CD8-positive, alpha-beta memory T cell (primary cell): ENCODE results near the gene SUMO2. TPM values are rescaled to one million over a fixed set of nuclear protein-coding genes. Genes with fewer than 3 reads are reported as not detected.

Experiments used
- CTCF ChIA-PET: fragments of 350-600 bp; sonication (Branson Sonifier 250); formaldehyde crosslinking; loops from one replicate; lab custom pipeline; 2021; ENCODE audit warnings: antibody characterized with exemption; lab: Charles Lee
- POLR2A ChIA-PET: fragments of 350-600 bp; sonication (Branson Sonifier 250); formaldehyde crosslinking; loops from one replicate; lab custom pipeline; 2021; ENCODE audit warnings: antibody characterized with exemption; lab: Charles Lee
- DNase-seq, 5 donors: peaks; one replicate each; pipeline versions ENCODE4 v3.0.0 to v3.0.0-alpha.2; 2020 to 2022; ENCODE audit warnings: mixed read lengths in 1 of 5
- H3K27ac ChIP-seq: one replicate; pipeline ENCODE4 v1.7.0; 2013; ENCODE audit warnings: low read depth, mild to moderate bottlenecking, low read length, moderate library complexity
- H3K27me3 ChIP-seq: 2 replicates; pipeline ENCODE4 v1.7.0; 2013; ENCODE audit warnings: low read length, mild to moderate bottlenecking; ENCODE audit not compliant: insufficient read depth, poor library complexity, severe bottlenecking
- H3K36me3 ChIP-seq: 2 replicates; pipeline ENCODE4 v1.7.0; 2013; ENCODE audit warnings: mild to moderate bottlenecking, low read length, moderate library complexity; ENCODE audit not compliant: insufficient read depth
- H3K4me1 ChIP-seq: 2 replicates; pipeline ENCODE4 v1.7.0; 2013; ENCODE audit warnings: mild to moderate bottlenecking, low read length, moderate library complexity; ENCODE audit not compliant: insufficient read depth
- H3K4me3 ChIP-seq: 2 replicates; pipeline ENCODE4 v1.7.0; 2013; ENCODE audit warnings: mild to moderate bottlenecking, low read length
- H3K9me3 ChIP-seq: 2 replicates; pipeline ENCODE4 v1.7.0; 2013; ENCODE audit warnings: mild to moderate bottlenecking, low read length
- H3K27ac Mint-ChIP-seq, 8 donors: one replicate each; pipeline ENCODE4 v1.8.0; 2020 to 2021; ENCODE audit warnings: mixed read lengths in 8 of 8, mild to moderate bottlenecking in 6 of 8, inconsistent platforms in 3 of 8, moderate library complexity in 3 of 8
- H3K27me3 Mint-ChIP-seq, 2 donors: one replicate each; pipeline ENCODE4 v1.8.0; 2020 to 2021; ENCODE audit warnings: mixed read lengths in 2 of 2, mild to moderate bottlenecking in 1 of 2, moderate library complexity in 1 of 2
- H3K36me3 Mint-ChIP-seq, 3 donors: one replicate each; pipeline ENCODE4 v1.8.0; 2020 to 2021; ENCODE audit warnings: mixed read lengths in 3 of 3, inconsistent platforms in 1 of 3, mild to moderate bottlenecking in 1 of 3
- H3K4me1 Mint-ChIP-seq, 3 donors: one replicate each; pipeline ENCODE4 v1.8.0; 2020 to 2021; ENCODE audit warnings: mixed read lengths in 3 of 3, inconsistent platforms in 1 of 3, mild to moderate bottlenecking in 1 of 3
- H3K4me3 Mint-ChIP-seq, 7 donors: one replicate each; pipeline ENCODE4 v1.8.0; 2020 to 2021; ENCODE audit warnings: mixed read lengths in 7 of 7, mild to moderate bottlenecking in 6 of 7, moderate library complexity in 4 of 7, inconsistent platforms in 2 of 7
- H3K9me3 Mint-ChIP-seq, 5 donors: one replicate each; pipeline ENCODE4 v1.8.0; 2020 to 2022; ENCODE audit warnings: mixed read lengths in 5 of 5, mild to moderate bottlenecking in 3 of 5, moderate library complexity in 2 of 5, inconsistent platforms in 1 of 5
- polyA plus RNA-seq: library from polyadenylated mRNA; unstranded; fragments of 300-500 nt; fragmentation: Illumina TruSeq; gene quantifications from one replicate; pipeline ENCODE4 v1.2.3, GENCODE V29; 2021
- total RNA-seq, 2 experiments: library from RNA; stranded (reverse); gene quantifications; one replicate each; pipeline ENCODE4 v1.2.3, GENCODE V29; 2021

The SUMO2 gene
- total RNA-seq (100 to 1,000 TPM; 653 to 687 TPM), polyA plus RNA-seq (405 TPM)

DNA sequence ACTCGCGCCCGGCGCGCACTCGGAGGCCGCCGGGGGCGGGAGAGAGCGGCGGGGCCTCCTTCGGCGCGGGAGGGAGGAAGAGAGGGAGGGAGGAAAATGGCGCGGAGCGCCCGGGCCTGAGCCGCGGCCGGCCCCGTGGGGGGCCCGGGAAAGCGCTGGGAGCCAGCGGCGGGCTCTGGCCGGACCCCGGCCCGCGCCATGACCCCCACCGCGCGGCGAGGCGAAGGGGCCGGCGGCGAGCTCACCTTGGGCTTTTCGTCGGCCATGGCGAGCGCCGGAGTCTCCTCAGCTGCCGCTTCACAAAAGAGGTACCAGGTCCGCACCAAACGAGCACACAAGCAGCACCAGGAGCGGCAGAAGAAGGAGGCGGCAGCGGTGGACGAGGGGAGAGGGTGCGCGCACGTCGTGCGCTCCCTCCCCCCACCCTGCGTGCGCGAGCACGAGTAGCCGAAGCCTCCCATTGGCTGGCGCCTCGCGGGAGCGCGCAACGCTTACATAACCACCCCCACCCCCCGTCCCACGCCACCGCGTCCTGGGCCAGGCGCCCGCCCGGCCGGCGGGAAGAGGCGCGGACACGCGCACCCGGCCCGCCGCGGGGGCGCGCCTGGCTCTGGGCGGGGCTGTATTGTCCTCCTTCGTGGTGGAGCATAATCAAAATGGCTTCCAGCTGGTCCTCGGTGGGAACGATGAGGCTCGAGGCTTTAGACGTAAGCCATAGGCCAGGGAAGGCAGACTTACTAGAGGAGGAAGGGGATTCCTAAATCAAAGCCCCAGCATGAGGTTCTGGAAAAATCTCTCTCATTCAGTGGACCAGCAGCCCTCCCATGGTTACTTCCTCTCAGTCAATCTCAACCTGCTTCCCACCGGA, at the start of gene SUMO2:
SUMO2 (minus strand) TSS at position 391 of the 868 bp plus-strand sequence; CDS start at position 266, 125 bp downstream.
- peaks cover 0 to 32% (median 0%) of the 10 kb centered on the region in 3 donors for H3K36me3 Mint-ChIP-seq
- ChIA-PET CTCF (interaction anchor here (0.7 to 1.9 kb wide), 7 partner anchors 12 to 171 kb away, joined by 3 to 10 read pairs (median 4); partner anchors contain the start of gene MIF4GD), POLR2A (interaction anchor here (0.6 to 1.9 kb wide), 8 partner anchors 50 to 682 kb away, joined by 3 to 7 read pairs (median 6); partner anchors contain the start of genes ARMC7, ATP5PD, GRB2 and KCTD2)
- H3K27ac Mint-ChIP-seq: peak within 1 kb of the TSS; percentile 93 to 97 (median 96)
- peak within 1 kb of the TSS; percentile 85 for H3K27ac ChIP-seq
- H3K36me3 ChIP-seq: no peaks in the 10 kb centered on the region
- H3K4me1 ChIP-seq: peaks cover 33% of the 10 kb centered on the region
- no peaks in the 10 kb centered on the region for H3K9me3 ChIP-seq
- peaks cover 0 to 3% of the 10 kb centered on the region in 2 donors for H3K27me3 Mint-ChIP-seq
- peak; percentile 93 to 97 (median 94) for DNase-seq
- no peaks in the 10 kb centered on the region for H3K27me3 ChIP-seq
- peaks cover 0 to 2% (median 0%) of the 10 kb centered on the region in 5 donors for H3K9me3 Mint-ChIP-seq
- H3K4me1 Mint-ChIP-seq: peaks cover 27 to 51% (median 45%) of the 10 kb centered on the region in 3 donors
- H3K4me3 Mint-ChIP-seq: peak within 1 kb of the TSS; percentile 88 to 97 (median 91)
- H3K4me3 ChIP-seq: peak within 1 kb of the TSS; percentile 91

DNA sequence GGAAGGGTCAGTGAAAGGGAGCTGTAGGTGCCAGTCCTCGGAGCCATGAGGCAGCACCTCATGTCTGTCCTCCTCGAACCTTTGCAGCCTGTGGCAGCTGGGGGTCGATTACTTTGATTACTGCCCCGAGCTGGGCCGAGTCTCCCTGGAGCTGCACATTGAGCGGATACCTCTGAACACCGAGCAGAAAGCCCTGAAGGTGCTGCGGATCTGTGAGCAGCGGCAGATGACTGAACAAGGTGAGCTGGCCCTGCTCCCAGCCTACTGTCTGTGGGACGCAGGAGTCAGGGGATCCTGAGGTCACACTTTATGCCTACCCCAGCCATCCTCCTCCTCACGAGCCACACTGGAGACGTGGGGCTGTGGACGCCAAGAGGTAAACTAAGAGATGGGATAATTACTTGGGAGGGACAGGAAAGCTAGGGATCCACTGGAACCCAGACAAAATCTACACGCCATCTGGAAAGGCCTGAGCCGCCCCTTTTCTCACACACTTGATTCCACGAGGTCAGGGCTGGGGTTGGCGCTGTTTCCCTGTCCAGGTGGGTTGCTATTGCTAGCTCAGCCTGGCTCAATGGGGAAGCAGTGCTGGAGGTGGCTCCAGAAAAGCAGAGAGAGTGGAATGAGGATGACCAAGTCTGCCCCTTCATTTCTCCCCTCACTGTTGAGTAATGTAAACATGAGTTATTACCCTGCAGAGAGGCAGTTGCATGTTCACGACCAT, 49.1 kb upstream of the SUMO2 start:
- Histone ChIP-seq H3K4me3 (no peak overlapping the region), H3K27ac (no peak overlapping the region), H3K27me3 (no peaks in the 10 kb centered on the region), H3K4me1 (no peaks in the 10 kb centered on the region), H3K36me3 (peaks cover 58% of the 10 kb centered on the region), H3K9me3 (no peaks in the 10 kb centered on the region)
- Mint-ChIP-seq H3K27ac (peak overlapping the region in 2 of 8 donors; percentile 3 to 36), H3K4me1 (no peaks in the 10 kb centered on the region), H3K27me3 (no peaks in the 10 kb centered on the region), H3K36me3 (peaks cover 0 to 82% (median 11%) of the 10 kb centered on the region in 3 donors), H3K9me3 (no peaks in the 10 kb centered on the region), H3K4me3 (no peak overlapping the region)
- no peak for DNase-seq
- POLR2A ChIA-PET: no interaction called here
- CTCF ChIA-PET: interaction anchor here (1.0 to 1.3 kb wide), 2 partner anchors 10 to 118 kb away, joined by 4 read pairs; no protein-coding TSS in a partner anchor

DNA sequence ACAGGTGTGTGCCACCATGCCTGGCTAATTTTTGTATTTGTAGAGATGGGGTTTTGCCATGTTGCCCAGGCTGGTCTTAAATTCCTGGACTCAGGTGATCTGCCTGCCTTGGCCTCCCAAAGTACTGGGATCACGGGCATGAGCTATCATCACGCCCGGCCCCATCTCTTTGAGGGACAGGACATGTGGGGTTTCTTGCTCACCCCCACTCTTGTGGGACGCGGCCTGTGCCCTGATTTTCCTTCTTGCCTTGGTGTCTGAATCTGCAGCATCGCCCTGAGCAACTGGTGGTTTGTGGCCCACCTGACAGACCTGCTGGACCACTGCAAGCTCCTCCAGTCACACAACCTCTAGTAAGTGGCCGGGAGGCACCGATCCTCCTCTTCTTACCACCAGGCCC, 48.3 kb upstream of the SUMO2 start:
- peak overlapping the region in 1 of 8 donors; percentile 35 for H3K27ac Mint-ChIP-seq
- POLR2A ChIA-PET: no interaction called here
- peaks cover 59% of the 10 kb centered on the region for H3K36me3 ChIP-seq

DNA sequence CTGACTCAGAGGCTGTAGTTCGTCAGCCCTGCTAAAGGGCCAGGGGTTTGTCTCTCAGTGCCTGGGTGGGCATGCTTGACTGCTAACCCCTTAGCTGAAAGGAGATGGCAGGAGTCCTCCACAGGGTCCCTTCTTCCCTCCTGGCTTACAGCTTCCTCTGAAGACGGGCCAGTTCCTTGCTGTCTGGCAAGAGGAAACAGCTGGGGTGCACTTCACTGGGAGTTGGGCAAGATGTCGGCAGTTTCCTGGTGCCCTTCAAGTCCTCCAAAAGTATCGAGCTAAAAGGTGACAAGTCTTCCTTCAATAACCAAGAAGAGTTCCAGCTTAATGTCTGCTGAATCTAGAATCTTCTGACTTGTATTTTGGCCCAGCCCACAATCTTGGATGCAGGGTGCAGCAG, 46.1 kb upstream of the SUMO2 start:
- Histone ChIP-seq H3K27me3 (no peaks in the 10 kb centered on the region), H3K36me3 (peaks cover 61% of the 10 kb centered on the region), H3K27ac (no peak overlapping the region), H3K4me1 (no peaks in the 10 kb centered on the region), H3K4me3 (no peak overlapping the region), H3K9me3 (no peaks in the 10 kb centered on the region)
- Mint-ChIP-seq H3K36me3 (peaks cover 0 to 81% (median 7%) of the 10 kb centered on the region in 3 donors), H3K27ac (no peak overlapping the region), H3K27me3 (no peaks in the 10 kb centered on the region), H3K4me3 (no peak overlapping the region), H3K4me1 (no peaks in the 10 kb centered on the region), H3K9me3 (no peaks in the 10 kb centered on the region)
- POLR2A ChIA-PET: interaction anchor here (1.1 kb wide), 1 partner anchor 13 kb away, joined by 3 read pairs; no protein-coding TSS in a partner anchor
- DNase-seq: no peak
- CTCF ChIA-PET: interaction anchor here (0.8 to 1.6 kb wide), 3 partner anchors 9 to 268 kb away, joined by 3 to 5 read pairs (median 4); no protein-coding TSS in a partner anchor

More for the DNA sequence above, 48.3 kb upstream of the SUMO2 start:
- Mint-ChIP-seq H3K9me3 (no peaks in the 10 kb centered on the region), H3K27me3 (no peaks in the 10 kb centered on the region), H3K4me3 (no peak overlapping the region), H3K36me3 (peaks cover 0 to 82% (median 8%) of the 10 kb centered on the region in 3 donors), H3K4me1 (no peaks in the 10 kb centered on the region)
- no peak overlapping the region for H3K27ac ChIP-seq
- H3K4me1 ChIP-seq: no peaks in the 10 kb centered on the region
- H3K27me3 ChIP-seq: no peaks in the 10 kb centered on the region
- no peak overlapping the region for H3K4me3 ChIP-seq
- CTCF ChIA-PET: interaction anchor here (1.0 to 1.5 kb wide), 4 partner anchors 9 to 117 kb away, joined by 3 to 4 read pairs (median 4); no protein-coding TSS in a partner anchor
- no peaks in the 10 kb centered on the region for H3K9me3 ChIP-seq
- DNase-seq: no peak

DNA sequence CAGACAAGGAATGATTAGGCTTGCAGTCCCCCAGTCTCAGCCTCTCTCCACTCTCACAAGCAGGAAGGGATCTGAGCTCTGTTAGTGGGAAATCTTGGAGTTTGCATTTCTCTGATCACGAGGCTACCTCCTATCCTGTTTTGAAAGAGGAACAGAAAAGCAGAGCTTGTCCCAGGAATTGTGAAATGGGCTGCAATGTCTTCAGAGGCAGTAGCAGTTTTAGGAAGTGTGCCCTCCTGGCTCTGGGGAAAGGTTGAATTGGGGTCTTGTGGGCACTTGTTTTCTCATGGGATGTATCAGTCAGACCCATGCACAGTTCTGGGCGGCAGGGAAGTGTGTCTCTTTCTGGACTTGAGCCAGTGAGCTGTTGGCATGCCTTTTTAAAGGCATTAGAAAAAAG, 45.5 kb upstream of the SUMO2 start:
- Histone ChIP-seq H3K36me3 (peaks cover 61% of the 10 kb centered on the region), H3K9me3 (no peaks in the 10 kb centered on the region), H3K27me3 (no peaks in the 10 kb centered on the region), H3K27ac (no peak overlapping the region), H3K4me1 (no peaks in the 10 kb centered on the region), H3K4me3 (no peak overlapping the region)
- DNase-seq: no peak
- peak overlapping the region in 3 of 8 donors; percentile 18 to 91 (median 69) for H3K27ac Mint-ChIP-seq
- POLR2A ChIA-PET: no interaction called here
- CTCF ChIA-PET: interaction anchor here (0.8 kb wide), 1 partner anchor 27 kb away, joined by 3 read pairs; no protein-coding TSS in a partner anchor
- no peak overlapping the region for H3K4me3 Mint-ChIP-seq
- no peaks in the 10 kb centered on the region for H3K27me3 Mint-ChIP-seq
- no peaks in the 10 kb centered on the region for H3K9me3 Mint-ChIP-seq
- H3K36me3 Mint-ChIP-seq: peaks cover 0 to 83% (median 7%) of the 10 kb centered on the region in 3 donors
- no peaks in the 10 kb centered on the region for H3K4me1 Mint-ChIP-seq

DNA sequence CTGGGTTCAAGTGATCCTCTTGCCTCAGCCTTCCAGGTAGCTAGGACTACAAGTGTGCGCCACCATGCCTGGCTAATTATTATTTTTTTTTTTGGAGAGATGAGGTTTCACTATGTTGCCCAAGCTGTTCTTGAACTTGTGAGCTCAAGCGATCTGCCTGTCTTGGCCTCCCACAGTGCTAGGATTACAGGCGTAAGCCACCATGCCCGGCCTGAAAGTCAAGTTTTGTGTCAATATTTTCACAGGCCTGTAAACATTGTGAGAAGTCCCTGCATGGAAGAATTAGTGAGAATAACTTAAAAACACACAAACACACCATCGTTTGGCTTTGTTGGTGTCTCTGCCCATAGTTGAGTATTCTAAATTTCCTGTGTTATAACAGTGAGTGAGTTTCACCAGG, 45.0 kb upstream of the SUMO2 start:
- POLR2A ChIA-PET: interaction anchor here (0.7 kb wide), 1 partner anchor 291 kb away, joined by 3 read pairs; no protein-coding TSS in a partner anchor
- Mint-ChIP-seq H3K36me3 (peaks cover 0 to 81% (median 7%) of the 10 kb centered on the region in 3 donors), H3K27ac (no peak overlapping the region)

DNA sequence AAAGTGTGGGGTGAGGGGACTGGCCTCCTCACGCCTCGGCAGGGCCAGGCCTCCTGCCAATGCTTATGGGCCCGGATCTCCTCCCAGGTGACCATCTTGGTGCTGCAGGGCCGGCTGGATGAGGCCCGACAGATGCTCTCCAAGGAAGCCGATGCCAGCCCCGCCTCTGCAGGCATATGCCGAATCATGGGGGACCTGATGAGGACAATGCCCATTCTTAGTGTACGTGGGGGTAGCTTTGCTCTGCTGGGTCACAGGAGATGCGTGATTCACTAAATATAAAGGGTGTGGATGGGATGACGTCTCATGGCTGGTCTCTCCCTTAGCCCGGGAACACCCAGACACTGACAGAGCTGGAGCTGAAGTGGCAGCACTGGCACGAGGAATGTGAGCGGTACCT, 42.3 kb upstream of the SUMO2 start:
- peaks cover 0 to 4% (median 0%) of the 10 kb centered on the region in 3 donors for H3K4me1 Mint-ChIP-seq
- no peaks in the 10 kb centered on the region for H3K9me3 ChIP-seq
- H3K27ac Mint-ChIP-seq: peak overlapping the region in 1 of 8 donors; percentile 88
- ChIA-PET CTCF (interaction anchor here (1.1 kb wide), 1 partner anchor 53 kb away, joined by 3 read pairs; no protein-coding TSS in a partner anchor), POLR2A (no interaction called here)
- H3K9me3 Mint-ChIP-seq: no peaks in the 10 kb centered on the region
- H3K27me3 ChIP-seq: no peaks in the 10 kb centered on the region
- H3K27ac ChIP-seq: no peak overlapping the region
- no peak overlapping the region for H3K4me3 ChIP-seq
- H3K4me3 Mint-ChIP-seq: no peak overlapping the region
- H3K4me1 ChIP-seq: no peaks in the 10 kb centered on the region
- no peaks in the 10 kb centered on the region for H3K27me3 Mint-ChIP-seq
- peaks cover 48% of the 10 kb centered on the region for H3K36me3 ChIP-seq
- peaks cover 5 to 73% (median 7%) of the 10 kb centered on the region in 3 donors for H3K36me3 Mint-ChIP-seq
- DNase-seq: no peak

More for the DNA sequence above, 45.0 kb upstream of the SUMO2 start:
- H3K36me3 ChIP-seq: peaks cover 58% of the 10 kb centered on the region
- DNase-seq: no peak
- H3K4me1 Mint-ChIP-seq: no peaks in the 10 kb centered on the region
- H3K27me3 ChIP-seq: no peaks in the 10 kb centered on the region
- H3K4me3 ChIP-seq: no peak overlapping the region
- no peak overlapping the region for H3K4me3 Mint-ChIP-seq
- no peak overlapping the region for H3K27ac ChIP-seq
- H3K9me3 Mint-ChIP-seq: no peaks in the 10 kb centered on the region
- CTCF ChIA-PET: no interaction called here
- no peaks in the 10 kb centered on the region for H3K27me3 Mint-ChIP-seq
- H3K4me1 ChIP-seq: no peaks in the 10 kb centered on the region
- H3K9me3 ChIP-seq: no peaks in the 10 kb centered on the region
